NCI-H524 (cell line): ENCODE results near the gene OR2J3.
"Not testable (repeated sequence)": the region's sequence is repeated elsewhere in the genome, so short reads cannot be mapped to it uniquely, and the experiment has no call there.

Experiments used
- DNase-seq, 2 experiments: peaks; one replicate each; lab custom pipeline; 2025; lab: John Stamatoyannopoulos, UW

OR2J3 gene

DNA sequence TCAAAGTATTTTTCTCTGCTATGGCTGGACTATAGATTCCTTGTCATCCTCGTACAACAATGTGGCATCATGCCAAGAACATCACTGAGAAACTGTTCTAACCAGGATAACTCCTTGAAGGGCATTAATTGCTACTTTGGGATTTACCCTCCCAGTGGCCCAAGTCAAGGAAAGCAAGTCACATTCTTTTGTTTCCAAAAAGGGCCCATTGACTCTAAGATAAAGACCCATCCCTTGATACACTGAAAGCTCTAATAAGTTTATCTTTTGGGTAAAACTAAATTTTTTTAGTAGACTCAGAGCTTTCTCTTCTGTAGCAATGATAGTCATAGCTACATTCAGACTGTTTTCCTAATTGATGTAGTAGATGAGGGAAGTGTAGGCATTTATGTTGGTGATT, at the start of gene OR2J3:
Gene OR2J3, plus strand, starts transcription at position 301 of the 400 bp plus-strand sequence. CDS start 3,833 bp downstream, outside the sequence.
- no peak for DNase-seq

DNA sequence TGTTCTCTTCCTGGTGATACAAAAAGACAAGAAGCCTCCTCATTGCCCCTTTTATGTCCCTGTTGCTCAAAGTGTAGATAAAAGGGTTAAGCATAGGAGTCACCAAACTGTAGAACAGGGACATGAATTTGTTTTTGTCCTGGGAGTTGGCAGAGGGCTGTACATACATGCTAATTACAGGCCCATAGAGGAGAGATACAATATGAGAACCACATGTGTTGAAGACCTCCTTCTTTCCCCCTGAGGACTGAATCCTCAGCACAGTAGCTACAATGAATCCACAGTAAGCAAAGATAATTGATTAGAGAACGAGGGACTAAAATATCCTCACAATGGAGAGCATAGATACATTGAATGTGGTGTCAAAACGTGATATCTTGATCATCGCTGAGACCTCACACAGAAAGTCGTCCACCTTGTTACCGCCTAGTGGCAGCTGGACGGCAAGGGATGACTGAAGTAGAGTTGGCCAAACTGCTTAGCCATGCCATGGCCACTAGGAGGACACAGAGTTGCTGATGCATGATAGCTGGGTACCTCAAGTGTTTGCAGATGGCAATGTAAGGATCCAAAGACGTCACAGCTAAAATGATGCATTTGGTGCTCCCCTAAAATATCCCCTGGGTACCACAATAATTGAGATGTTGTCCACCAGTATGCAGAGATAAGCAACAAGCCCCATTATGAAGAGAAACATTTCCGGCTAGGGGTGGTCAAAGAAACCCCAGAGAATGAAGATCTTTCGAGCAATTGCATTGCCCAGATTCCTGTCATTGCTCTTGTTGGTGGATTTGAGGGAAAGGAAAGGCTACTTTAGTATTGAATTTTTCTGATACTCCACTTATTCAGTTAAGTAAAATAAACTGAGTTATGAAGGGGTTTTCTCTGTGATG, 35.8 kb upstream of the OR2J3 start:
- peak in 1 of 2 experiments; percentile 44 for DNase-seq

DNA sequence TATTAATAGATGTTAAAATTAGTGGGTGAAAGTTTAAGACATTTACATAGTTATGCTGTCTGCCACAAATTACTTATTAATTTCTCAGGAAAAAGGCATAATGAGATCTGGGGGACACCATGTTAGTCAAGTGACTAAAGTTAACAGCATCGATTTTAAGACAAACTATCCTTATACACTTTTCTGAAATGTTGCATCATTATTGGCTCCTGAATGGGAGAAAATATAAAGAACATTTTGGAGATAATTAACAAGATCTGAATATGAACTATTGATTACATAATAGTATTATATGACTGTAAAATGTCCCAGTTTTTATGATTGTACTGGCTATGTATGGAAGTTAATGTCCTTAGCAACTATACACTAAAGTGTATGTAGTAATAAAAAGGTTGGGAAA, 28.7 kb upstream of the OR2J3 start:
- no peak for DNase-seq

DNA sequence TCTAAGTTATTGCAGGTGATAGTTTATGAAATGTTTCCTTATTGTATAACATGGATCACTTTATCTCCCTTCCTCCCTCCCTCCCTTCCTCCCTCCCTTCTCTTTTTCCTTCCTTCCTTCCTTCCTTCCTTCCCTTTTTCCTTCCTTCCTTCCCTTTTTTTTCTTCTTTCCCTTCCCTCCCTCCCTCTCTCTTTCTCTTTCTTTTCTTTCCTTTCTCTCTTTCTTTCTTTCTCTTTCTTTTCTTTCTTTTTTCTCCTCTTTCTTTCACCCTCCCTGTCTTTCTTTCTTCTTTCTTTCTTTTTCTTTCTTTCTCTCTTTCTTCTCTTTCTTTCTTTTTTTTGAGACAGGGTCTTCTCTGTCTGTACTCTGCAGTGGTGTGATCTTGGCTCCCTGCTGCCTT, 26.5 kb upstream of the OR2J3 start:
- DNase-seq: no peak

DNA sequence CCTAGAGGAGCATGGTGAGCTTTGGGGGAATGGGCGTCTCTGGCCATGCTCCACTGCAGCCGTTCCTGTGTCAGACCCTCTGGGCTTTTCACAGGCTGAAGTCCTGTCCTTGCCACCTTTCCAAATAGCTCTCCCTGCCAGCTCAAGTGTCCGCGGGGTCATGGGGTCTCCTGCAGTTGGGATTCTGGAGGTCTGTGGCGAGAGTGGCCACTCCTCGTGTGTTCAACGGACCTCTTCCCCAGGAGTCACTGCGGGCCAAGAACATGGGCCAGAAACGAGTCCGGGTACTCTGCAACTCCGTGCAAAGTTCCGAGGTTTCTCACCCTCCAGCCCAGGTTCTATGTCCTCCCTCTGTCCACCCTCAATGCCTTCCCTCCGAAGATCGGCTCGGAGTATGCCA, 25.4 kb upstream of the OR2J3 start:
- DNase-seq: no peak

DNA sequence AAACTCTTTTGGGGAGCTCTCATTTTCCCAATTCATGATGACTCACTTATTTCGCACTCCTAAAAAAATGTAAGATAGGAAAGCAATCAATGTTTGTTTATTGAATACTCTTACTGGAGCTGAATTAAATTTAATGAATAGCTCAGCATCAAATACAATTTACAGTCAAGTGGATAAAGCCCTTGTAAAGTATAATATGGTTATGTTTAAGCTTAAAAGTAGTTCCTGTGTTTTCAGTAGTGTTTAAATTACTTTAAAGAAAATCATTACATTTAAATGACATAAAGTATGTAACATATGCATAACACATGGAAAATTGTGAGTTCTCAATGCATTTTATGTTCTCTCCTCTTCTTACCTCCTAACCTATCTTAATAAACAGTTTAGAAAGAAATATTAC, 20.6 kb upstream of the OR2J3 start, which contains the start of gene OR2B3:
Gene OR2B3, minus strand, starts transcription at position 101 of the 400 bp plus-strand sequence. Its CDS starts 65 bp downstream, at position 36.
- no peak for DNase-seq

DNA sequence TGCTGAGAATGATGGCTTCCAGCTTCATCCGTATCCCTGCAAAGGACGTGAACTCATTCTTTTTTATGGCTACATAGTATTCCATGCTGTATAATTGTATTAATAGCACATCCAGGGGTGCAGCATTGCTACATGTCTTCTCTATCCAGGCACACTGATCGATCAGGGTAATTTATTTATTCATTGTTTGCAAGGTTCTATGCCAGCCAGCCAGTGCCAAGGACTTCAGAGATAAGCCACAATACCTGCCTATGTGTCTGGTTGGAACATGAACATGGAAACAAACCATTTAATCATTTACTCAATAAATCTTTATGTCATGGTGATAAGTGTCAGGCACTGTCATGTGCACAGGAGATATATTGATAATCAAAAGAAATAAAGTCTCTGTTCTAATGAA, 14.9 kb upstream of the OR2J3 start:
- DNase-seq: no peak

DNA sequence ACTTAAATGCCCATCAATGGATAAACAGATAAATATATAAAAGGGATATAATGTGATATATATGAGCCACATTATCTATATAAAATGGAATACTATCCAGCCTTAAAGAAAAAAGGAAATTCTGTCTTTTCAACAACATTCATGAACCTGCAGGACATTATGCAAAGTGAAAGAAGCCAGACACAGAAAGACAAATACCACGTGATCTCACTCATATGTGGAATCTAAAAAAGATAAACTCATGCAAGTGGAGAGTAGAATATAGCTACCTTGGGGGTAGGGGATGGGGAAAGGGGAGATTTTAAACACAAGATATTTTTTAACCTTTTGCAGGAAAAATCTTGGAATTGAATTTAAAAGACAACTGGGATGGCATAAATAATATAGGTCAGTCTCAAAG, 10.1 kb upstream of the OR2J3 start:
- DNase-seq: no peak

DNA sequence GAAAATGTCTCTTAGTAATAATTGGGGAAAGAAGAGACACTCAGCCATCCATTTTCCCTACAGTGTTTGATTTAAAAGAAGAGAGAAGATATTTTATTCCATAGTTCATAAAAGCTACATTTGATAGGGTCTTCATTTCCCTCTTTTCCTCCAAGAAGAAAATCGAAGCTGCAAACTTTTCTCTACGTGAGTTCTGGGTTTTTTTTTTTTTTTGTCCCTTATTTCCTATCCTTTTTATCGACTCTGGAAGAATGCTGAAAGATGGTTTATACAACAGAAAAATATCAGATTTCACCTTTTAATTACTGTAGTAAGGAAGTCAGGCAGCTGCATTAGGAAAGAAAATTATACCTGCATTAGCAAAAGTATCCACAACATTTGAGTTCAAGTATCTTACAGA, 8.7 kb upstream of the OR2J3 start, which contains the start of gene OR2J1:
Gene OR2J1, plus strand, starts transcription at position 301 of the 400 bp plus-strand sequence. CDS start 1,453 bp downstream, outside the sequence.
- DNase-seq: no peak

DNA sequence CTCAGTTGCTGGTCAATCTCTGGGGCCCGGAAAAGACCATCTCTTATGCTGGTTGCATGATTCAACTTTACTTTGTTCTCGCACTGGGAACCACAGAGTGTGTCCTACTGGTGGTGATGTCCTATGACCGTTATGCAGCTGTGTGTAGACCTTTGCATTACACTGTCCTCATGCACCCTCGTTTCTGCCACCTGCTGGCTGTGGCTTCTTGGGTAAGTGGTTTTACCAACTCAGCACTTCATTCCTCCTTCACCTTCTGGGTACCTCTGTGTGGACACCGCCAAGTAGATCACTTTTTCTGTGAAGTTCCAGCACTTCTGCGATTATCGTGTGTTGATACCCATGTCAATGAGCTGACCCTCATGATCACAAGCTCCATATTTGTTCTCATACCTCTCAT, 4.3 kb downstream of the OR2J3 start:
- no peak for DNase-seq

DNA sequence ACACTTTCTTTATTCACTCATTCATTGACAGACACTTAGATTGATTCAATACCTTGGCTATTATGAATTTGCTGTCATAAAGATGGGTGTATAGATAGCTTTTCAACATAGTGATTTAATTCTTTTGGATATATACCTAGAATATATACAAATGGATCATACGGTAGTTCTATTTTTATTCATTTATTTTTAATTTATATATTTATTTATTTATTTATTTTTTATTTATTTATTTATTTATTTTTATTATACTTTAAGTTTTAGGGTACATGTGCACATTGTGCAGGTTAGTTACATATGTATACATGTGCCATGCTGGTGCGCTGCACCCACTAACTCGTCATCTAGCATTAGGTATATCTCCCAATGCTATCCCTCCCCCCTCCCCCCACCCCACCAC, 7.1 kb downstream of the OR2J3 start:
- not testable (repeated sequence) for DNase-seq

DNA sequence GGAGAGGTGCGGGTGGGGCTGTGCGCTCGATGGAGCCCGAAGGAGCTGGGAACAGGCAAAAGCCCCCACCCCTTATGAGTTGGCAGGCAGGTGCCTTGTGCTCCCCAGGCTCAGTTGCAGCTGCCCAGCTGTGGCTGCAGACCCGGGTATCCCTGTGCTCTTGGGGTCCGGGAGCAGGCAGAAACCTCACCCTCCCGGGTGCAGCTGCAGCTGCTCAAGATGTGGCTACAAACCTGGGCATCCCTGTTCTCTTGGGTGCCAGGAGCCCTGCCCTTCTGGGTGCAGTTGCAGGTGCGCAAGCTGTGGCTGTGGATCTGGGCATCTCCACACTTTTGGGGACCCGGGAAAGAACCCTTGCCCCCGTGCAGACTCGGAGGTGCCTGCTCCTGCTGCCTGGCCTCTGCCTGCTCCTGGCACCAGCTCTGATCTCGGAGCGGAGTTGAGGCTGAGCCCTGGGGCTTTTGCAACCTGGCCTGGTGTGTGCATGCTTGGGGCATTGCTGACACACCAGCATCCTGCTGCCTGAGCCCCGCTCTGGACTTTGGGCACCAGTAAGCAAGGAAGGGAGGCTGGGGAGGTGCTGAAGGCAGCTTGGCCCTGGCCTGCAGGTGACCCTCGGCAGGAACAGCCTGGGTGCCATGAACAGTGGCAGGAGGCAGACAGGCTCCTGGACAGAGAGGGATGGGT, 21.6 kb downstream of the OR2J3 start:
- no peak for DNase-seq

DNA sequence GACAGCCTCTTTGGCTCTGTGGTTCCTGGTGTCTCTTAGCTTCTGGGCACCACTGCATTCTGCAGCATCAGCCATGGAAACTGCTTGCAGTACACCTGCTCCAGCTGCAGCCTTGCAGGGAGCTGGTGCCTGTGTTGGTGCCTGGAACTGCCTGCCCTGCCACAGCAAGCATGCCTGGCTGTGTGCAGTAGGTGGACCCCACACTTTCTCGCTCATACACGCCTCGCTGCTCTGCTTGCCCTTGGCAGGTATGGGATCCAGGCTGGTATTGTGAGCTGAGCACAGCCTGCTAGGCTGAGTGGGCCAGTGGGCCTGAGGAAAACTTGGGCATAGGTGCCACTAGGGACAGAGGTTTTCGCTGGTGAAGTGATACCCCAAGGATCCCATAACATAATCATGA, 22.8 kb downstream of the OR2J3 start:
- no peak for DNase-seq

DNA sequence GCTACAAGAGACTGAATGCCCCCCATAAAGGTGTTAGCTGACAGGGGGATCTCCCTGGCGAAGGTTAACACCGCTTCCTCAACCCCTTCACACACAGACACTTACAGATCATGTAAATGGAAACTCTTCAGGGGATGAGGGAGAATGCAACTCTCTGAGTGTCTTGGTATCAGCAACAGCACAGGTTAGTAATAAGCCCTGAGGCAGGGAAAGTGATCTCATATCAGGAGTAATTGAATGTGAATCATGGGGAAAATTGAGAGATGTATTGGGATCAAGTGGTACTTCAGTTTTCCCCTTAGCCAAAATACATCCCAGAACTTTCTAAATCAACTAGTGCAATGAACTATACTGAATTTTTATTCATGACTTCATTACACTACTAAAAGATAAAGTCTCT, 23.8 kb downstream of the OR2J3 start:
- no peak for DNase-seq

DNA sequence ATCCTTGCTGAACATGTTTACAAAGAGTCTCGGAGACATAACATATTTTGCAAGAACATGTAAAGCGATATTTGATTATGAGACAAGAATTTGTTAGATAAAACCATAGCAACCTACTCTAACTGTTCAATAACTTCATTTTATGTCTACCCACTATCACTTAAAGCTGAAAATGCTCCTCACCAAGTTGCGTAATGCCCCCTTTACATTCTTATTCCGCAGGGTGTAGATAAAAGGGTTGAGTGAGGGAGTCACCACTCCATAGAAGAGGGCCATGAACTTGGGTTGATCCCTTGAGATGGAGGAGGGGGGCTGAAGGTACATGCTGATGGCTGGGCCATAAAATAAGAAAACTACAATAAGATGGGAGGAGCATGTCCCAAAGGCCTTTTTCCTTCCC, 29.9 kb downstream of the OR2J3 start:
- DNase-seq: no peak

DNA sequence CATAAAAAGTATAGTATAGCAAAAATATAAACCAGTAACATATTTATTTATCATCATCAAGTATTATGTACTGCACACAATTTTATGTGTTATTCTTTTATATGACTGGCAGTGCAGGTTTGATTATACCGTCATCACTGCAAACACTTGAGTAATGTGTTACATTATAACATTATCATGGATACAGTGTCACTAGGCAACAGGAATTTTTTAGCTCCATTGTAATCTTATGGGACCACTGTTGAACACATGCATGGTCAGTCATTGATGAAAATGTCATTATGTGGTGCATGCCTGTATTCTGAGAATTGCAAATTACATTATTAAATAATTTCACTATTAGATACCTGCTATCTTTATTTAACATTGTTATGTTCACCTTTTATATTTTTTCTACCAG, 33.7 kb downstream of the OR2J3 start:
- DNase-seq: no peak

DNA sequence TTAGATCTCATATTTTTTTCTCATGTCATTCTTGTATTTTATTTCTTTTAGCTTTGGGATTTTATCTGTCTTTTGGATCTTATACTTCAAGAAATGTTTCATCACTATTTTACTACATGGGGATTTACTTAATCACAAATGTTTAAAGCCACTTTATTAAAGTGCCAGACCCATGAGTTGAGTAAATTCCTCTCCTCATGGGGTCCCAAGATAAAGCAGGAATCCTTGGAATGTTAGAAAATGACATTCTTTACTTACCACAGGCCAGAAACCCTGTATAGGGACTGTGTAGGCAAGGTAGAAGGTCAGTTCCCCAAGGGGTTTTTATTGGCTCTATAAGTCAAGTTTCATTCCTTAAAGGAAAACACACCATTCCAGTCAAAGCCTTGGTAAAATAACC, 34.5 kb downstream of the OR2J3 start:
- DNase-seq: no peak

DNA sequence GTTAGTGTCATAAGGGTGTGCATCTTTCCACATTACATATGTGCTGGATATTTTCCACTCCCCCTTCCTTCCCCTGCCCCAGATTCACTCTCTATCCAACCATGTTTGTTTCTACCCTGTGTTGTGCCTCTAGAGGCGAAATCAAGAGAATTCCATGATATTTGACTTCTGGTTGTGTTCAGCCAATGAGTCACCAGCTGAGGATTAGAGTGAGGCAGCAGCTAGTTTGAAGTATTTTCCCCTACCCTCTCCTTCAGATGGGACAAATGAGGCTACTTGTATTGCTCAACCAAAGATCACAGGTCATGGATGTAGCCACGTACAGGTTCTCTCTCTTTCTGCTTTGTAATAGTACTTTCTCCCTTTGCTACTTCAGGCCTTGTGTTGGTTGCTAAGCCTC, 38.3 kb downstream of the OR2J3 start:
- DNase-seq: no peak

DNA sequence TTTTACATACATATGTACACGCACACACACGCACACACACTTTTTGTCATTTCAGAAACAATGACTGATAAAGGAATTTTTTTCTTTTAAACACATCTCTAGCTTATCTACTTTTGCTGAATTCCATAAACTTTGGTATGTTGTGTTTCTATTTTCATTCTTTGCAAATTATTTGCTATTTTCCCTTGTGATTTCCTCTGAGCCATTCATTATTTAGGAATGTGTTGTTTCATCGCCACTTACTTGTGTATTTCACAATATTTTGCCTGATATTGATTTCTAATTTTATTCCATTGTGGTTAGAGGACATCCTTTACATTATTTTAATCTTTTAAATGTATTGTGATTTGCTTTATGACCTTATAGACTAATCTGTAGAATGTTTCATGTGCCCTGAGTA, 39.2 kb downstream of the OR2J3 start:
- DNase-seq: no peak

DNA sequence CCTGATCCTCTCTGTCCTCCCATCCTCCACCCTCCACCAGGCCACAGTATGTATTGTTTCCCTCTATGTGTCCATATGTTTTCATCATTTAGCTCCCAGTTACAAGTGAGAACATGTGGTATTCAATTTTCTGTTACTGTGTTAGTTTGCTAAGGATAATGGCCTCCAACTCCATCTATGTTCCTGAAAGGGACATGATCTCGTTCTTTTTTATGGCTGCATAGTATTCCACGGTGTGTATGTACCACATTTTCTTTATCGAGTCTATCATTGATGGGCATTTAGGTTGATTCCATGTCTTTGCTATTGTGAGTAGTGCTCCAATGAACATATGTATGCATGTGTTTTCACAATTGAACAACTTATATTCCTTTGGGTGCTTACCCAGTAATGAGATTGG, 41.6 kb downstream of the OR2J3 start:
- not testable (repeated sequence) for DNase-seq

DNA sequence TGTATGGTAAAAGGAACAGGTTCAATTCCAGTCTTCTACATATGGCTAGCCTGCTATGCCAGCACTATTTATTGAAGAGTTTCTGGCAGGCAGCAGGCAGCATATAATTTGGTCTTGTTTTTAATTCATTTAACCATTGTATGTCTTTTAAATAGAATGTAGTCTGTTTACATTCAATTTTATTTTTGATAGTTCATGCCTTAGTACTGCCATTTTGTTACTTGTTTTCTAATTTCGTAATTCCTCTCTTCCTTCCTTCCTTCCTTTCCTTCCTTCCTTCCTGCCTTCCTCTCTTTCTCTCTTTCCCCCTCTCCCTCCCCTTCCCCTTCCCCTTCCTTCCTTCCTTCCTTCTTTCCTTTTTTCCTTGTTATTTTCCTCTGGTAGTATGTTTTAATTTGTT, 45.2 kb downstream of the OR2J3 start:
- no peak for DNase-seq

DNA sequence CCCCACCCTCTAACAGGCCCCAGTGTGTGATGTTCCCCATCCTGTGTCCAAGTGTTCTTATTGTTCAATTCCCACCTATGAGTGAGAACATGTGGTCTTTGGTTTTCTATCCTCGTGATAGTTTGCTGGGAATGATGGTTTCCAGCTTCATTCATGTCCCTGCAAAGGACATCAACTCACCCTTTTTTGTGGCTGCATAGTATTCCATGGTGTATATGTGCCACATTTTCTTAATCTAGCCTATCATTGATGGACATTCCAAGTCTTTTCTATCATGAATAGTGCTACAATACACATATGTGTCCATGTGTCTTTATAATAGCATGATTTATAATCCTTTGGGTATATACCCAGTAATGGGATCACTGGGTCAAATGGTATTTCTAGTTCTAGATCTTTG, 47.3 kb downstream of the OR2J3 start:
- DNase-seq: not testable (repeated sequence)

DNA sequence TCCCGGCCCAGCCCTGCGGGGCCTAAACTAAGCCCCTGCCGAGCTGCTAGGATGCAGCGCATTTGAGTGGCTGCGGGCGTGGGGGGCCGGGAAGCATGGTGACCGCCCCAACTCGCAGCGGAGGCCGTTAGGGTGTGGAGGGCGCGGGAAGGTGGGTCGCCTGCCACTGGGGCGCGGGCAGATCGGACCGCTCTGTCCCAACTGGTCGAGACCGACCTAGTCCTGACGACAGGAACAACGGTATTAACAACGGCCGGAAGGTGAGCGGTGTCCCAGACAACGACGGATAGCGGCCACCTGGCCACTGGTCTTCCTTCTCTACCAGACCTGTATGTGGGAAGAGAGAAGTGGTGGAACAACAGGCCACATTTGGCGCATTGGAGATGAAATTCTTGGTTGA, 52.1 kb downstream of the OR2J3 start:
- DNase-seq: not testable (repeated sequence)
